GM18505 (cell line): ENCODE data around the gene CTIF.

Experiments used
- ATAC-seq: cut with Tn5 transposase; IDR thresholded peaks from one replicate; pipeline ENCODE4 v1.9.1; 2021; ENCODE audit not compliant: unreplicated experiment
- POLR2A ChIP-seq: IDR thresholded peaks from 4 replicates; pipeline ENCODE4 v1.6.1; 2011; ENCODE audit warnings: borderline replicate concordance; ENCODE audit not compliant: insufficient read depth, insufficient read length; ENCODE audit errors: extremely low read depth

CTIF gene

GRCh38 chr18:48697441-48697840, 158.6 kb downstream of the CTIF start:
- no peak for ATAC-seq
- no peak for TF ChIP-seq POLR2A

- TF ChIP-seq POLR2A, result no peak
- no peak for ATAC-seq
These were observed 159.9 kb downstream of the CTIF start for GRCh38 chr18:48698707-48699106.

DNA sequence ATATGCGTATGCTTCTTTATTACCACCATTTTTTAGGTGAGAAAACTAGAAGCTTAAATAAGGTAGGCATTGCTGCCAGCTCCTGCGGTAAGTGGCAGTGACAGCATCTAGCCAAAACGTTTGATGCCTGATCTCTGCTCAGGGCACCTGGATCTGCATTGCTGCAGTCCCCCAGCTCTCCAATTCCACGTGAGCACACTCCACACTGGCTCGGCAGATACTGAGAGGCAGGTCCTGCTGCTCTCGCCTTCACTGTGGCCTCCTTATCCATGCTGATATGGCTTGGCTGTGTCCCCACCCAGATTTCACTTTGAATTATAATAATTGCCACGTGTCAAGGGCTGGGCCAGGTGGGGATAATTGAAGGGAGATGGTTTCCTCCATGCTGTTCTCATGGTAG, 160.9 kb downstream of the CTIF start:
- no peak for TF ChIP-seq POLR2A
- ATAC-seq, result no peak

DNA sequence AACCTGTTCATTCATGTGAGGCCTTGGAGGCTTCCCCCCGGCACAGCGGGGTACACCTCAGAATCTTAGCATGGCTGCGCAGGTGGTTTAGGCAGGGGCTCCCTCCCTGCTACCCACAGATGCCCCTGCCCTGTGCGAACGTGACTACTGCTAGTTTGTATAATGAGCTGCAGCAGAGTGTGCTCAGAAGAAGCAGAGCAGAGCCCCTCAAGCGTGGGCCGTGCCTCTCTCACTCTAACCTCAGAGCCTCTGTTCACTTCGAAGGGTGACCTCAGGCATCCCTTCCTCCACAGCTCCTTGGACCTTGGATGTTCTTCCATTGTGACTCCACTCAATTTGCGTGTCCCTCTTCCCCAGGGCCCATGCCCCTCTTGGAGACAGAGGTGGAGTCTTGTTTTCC, 161.6 kb downstream of the CTIF start:
- TF ChIP-seq POLR2A, result no peak
- ATAC-seq, result no peak

- no peak for ATAC-seq
- TF ChIP-seq POLR2A, result no peak
These were observed 163.7 kb downstream of the CTIF start for GRCh38 chr18:48702346-48703027.

DNA sequence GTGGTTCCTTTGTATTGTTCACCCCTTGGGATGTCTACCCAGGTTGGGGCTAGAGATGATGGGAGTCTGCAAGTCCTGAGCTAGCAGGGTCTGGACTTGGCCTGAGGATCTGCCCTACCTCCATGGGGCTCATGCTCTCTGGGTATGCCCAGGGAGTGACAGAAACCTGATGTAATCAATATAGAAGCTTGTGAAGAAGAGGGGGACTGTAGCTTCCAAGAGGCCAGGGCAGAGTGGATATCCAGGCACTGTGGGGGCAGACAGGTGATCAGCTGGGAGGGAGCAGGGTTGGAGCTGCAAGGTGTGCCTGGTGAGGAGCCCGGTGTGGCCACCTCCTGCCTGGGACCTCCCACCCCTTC, 164.2 kb downstream of the CTIF start:
- TF ChIP-seq POLR2A, result no peak
- no peak for ATAC-seq

GRCh38 chr18:48703418-48703817, 164.6 kb downstream of the CTIF start:
- ATAC-seq, result no peak
- no peak for TF ChIP-seq POLR2A

GRCh38 chr18:48705043-48705442, 166.2 kb downstream of the CTIF start:
- no peak for ATAC-seq
- TF ChIP-seq POLR2A, result no peak

DNA sequence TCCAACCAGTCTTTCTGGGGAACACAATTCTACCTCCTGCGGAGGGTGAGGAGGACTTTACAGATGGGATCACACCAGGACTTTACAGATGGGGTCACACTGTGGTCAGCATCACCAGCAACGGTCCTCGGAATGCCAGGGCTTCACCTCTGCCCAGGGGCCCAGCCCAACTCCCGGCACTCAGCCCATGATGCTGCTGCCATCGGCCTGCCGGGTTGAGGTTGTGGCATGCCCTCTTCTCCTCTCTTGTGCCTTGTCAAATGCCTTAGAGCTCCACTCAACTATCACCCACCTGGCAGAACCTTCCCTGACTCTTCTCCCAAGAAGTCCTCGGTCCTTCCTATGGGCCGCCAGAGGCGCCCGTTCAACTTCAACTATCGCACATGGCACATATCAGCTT, 166.7 kb downstream of the CTIF start:
- TF ChIP-seq POLR2A, result no peak

DNA sequence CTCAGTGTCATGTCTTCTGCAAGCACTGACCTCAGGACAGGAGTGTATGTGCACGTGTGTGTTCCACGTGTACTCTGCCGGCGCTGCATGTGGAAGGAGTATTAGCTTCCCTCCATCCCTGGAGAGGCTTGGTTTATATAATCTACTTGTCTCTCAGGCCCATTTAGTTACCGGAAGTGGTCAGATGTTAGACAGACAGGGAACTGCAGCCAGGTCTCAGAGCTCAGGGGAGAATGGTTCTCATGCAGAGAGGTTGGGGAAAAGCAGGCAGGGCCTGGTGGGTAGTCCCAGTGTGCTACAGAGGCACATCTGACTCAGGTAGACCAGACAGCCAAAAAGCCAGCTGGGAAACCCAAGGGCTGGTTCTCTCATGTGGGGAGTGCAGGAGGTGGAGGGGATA, 167.9 kb downstream of the CTIF start:
- TF ChIP-seq POLR2A, result no peak

More for the DNA sequence above, 166.7 kb downstream of the CTIF start:
- no peak for ATAC-seq

GRCh38 chr18:48707636-48708296, 168.9 kb downstream of the CTIF start:
- ATAC-seq, result no peak
- TF ChIP-seq POLR2A, result no peak

More for the DNA sequence above, 167.9 kb downstream of the CTIF start:
- no peak for ATAC-seq

DNA sequence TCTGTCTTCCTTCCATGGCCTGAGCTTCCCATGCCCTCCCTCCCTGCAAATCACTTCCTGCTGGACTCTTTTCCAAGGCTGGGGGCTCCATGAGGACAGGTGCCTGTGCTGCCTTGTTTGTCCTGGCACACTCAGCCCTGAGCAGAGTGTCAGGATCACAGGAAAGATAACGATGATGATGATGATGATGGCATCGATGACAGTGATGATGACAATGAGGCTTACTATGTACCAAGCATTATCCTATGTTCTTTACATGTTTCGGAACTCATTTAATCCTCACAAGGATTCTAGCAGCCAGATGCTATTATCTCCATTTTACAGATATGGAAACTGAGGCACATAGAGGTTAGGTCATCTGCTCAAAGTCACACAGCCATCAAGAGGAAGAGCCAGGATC, 170.0 kb downstream of the CTIF start:
- no peak for ATAC-seq
- TF ChIP-seq POLR2A, result no peak

DNA sequence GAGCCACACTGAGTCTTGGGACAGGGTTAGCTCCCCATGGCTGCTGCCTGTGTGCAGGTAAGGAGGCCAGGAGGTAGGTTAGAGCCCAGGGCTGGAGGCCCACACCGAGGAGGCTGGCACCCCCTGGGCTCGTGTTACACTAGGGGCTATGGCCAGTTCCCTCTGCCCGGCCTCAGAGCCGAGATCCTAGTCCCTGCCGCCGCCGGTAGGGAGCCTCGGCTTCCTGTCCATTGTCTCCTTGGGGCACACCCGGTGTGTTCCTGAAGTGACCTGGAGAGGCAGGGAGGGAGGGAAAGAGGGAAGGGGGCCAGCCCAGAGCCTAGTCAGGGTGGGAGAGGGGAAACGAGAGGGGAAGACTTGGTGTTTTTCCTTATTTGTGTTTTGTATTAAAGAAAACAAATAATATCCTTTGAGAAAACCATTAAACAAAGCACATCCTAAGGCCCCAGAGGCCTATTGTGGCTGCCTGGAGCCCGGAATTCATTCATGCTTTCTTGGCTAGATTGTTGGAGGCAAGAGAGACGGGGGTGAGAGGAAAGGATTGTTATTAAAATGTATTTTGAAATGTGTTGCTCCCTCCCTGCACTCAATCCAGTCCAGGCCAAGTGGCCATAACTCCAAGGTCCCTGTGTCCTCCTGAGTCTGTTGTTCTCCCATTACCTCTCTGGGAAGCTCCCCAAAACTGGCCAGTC, 170.7 kb downstream of the CTIF start:
- TF ChIP-seq POLR2A, result no peak
- no peak for ATAC-seq
